ENCODE results near the gene PSMC3IP.
"Not testable (repeated sequence)": the region's sequence is repeated elsewhere in the genome, so short reads cannot be mapped to it uniquely, and the experiment has no call there.

PSMC3IP gene, protein sequence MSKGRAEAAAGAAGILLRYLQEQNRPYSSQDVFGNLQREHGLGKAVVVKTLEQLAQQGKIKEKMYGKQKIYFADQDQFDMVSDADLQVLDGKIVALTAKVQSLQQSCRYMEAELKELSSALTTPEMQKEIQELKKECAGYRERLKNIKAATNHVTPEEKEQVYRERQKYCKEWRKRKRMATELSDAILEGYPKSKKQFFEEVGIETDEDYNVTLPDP

GRCh38 chr17:42577532-42578281 is at the start of gene PSMC3IP:
TSS of gene PSMC3IP (minus strand) at chr17:42577729. CDS start at chr17:42577686, 43 bp downstream.
- peak; percentile 85 for DNase-seq (ENCODE audit: low read depth)
- peak within 1 kb of the TSS; percentile 66 for H3K4me3 ChIP-seq (ENCODE audit: low read depth, low read length)
- TF ChIP-seq CTCF (IDR thresholded peaks at IDR 0.05; ENCODE audit: low read depth, low read length, missing control alignments), result peak; percentile 60

GRCh38 chr17:42623732-42624596 is 46.4 kb upstream of the PSMC3IP start:
- no peak overlapping the region for H3K4me3 ChIP-seq (ENCODE audit: low read depth, low read length)
- no peak for DNase-seq (ENCODE audit: low read depth)
- TF ChIP-seq CTCF (IDR thresholded peaks at IDR 0.05; ENCODE audit: low read depth, low read length, missing control alignments), result peak; percentile 3

DNA sequence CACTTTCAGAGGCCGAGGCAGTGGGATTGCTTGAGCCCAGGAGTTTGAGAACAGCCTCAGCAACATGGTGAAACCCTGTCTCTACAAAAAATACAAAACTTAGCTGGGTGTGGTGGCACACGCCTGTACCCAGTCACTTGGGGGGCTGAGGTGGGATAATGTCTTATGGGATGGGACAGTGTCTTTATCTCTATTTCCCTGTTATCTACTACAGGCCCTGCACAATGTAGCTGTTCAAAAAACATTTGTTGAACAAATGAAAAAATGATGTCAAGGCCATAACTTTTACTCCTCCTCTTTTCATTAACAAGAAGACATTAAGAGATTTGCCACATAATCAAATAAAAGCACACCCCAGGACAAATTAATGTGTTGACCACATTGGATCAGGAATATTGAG is 45.7 kb upstream of the PSMC3IP start:
- no peak for TF ChIP-seq CTCF (IDR thresholded peaks at IDR 0.05; ENCODE audit: low read depth, low read length, missing control alignments)
- H3K4me3 ChIP-seq (ENCODE audit: low read depth, low read length), result no peak overlapping the region
- no peak for DNase-seq (ENCODE audit: low read depth)

- not testable (repeated sequence) for DNase-seq (ENCODE audit: low read depth)
Measured at GRCh38 chr17:42621987-42622386, 44.5 kb upstream of the PSMC3IP start.

GRCh38 chr17:42618442-42619150 is 41.1 kb upstream of the PSMC3IP start:
- peak; percentile 94 for DNase-seq (ENCODE audit: low read depth)
- TF ChIP-seq CTCF (IDR thresholded peaks at IDR 0.05; ENCODE audit: low read depth, low read length, missing control alignments), result peak; percentile 29
- H3K4me3 ChIP-seq (ENCODE audit: low read depth, low read length), result peak overlapping the region; percentile 49; the same call in 1 of the 2 replicates

More at GRCh38 chr17:42621987-42622386, 44.5 kb upstream of the PSMC3IP start:
- not testable (repeated sequence) for H3K4me3 ChIP-seq (ENCODE audit: low read depth, low read length)

DNA sequence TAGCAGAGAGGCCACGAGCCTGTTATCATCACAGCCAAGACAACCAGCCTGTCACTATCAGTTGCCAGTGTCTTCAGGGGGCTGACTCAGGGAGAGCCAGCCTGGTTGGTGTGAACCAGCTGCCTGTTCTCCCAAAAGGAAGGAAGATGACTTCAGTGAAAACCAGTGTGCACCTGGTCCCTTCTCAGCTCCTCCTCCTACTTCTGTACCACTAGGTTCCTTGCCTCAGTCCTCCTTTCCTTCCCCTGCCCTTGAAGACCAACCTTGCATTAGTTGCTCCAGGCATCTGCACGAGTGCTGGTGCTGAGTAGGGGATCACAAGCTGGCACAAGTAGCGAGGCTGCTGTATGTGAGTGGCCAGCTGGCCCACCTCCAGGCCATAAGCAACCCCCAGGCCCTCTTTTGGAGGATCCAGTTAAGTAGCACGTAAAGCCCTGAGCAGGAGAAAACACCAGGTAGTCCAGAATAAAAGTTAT is 40.5 kb upstream of the PSMC3IP start:
- H3K4me3 ChIP-seq (ENCODE audit: low read depth, low read length), result peak overlapping the region; percentile 49
- DNase-seq (ENCODE audit: low read depth), result peak; percentile 47
- TF ChIP-seq CTCF (IDR thresholded peaks at IDR 0.05; ENCODE audit: low read depth, low read length, missing control alignments), result no peak

Measured in GM12864 (cell line).